22Rv1 (cell line): ENCODE measurements around the gene KAZN.

Experiments used
- ZFX ChIP-seq: fragments of 450-650 bp; IDR thresholded peaks from 2 replicates; pipeline ENCODE4 v1.6.1; 2017; ENCODE audit warnings: antibody characterized with exemption, borderline replicate concordance
- TF ChIP-seq, protein P1 (sequence below): fragments of 450-650 bp; IDR thresholded peaks from 2 replicates; pipeline ENCODE4 v1.5.1; 2017; ENCODE audit warnings: mild to moderate bottlenecking

DNA sequence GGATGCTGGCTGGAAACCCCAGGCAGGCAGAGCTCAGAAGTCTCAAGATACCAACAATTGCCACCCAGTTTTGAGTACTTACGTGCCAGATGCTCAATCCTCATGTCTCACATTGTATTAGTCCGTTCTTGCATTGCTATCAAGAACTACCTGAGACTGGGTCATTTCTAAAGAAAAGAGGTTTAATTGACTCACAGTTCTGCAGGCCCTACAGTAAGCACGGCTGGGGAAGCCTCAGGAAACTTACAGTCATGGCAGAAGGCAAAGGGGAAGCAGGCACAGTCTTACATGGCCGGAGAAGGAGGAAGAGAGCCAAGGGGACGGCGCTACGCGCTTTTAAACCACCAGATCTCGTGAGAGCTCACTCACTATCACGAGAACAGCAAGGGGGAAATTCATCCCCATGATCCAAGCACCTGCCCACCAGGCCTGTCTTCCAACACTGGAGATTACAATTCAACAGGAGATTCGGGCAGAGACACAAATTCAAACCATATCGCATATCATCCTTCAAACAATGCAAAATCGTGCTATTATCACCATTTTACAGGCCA is 58.0 kb downstream of the KAZN start:
- TF ChIP-seq, protein P1, sequence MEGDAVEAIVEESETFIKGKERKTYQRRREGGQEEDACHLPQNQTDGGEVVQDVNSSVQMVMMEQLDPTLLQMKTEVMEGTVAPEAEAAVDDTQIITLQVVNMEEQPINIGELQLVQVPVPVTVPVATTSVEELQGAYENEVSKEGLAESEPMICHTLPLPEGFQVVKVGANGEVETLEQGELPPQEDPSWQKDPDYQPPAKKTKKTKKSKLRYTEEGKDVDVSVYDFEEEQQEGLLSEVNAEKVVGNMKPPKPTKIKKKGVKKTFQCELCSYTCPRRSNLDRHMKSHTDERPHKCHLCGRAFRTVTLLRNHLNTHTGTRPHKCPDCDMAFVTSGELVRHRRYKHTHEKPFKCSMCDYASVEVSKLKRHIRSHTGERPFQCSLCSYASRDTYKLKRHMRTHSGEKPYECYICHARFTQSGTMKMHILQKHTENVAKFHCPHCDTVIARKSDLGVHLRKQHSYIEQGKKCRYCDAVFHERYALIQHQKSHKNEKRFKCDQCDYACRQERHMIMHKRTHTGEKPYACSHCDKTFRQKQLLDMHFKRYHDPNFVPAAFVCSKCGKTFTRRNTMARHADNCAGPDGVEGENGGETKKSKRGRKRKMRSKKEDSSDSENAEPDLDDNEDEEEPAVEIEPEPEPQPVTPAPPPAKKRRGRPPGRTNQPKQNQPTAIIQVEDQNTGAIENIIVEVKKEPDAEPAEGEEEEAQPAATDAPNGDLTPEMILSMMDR: no peak
- no peak for TF ChIP-seq ZFX
